IMR-90 (cell line): ENCODE data around the gene FOXO3. TPM values are rescaled to one million over a fixed set of nuclear protein-coding genes. Genes with fewer than 3 reads are reported as not detected.
A peak's percentile ranks its signal among the peaks of the same experiment; 100 is the strongest.

Experiments used
- ATAC-seq: fragments of 200-7000 bp; cut with Tn5 transposase; 2 replicates; pipeline ENCODE4 v1.9.1; 2020; ENCODE audit warnings: low read depth, mild to moderate bottlenecking, moderate library complexity
- BruUV-seq: library from RNA; stranded (reverse); fragments of 400-500 nt; replicated peaks from 2 replicates; lab custom pipeline; 2021; lab: Mats Ljungman, UMichigan
- CTCF ChIA-PET: fragments of 300-600 bp; formaldehyde crosslinking; extraction: SDS; loops from one replicate; lab custom pipeline; 2021; ENCODE audit warnings: antibody characterized with exemption; lab: Yijun Ruan, JAX
- POLR2A ChIA-PET: fragments of 300-600 bp; sonication (Branson Sonifier 250); formaldehyde crosslinking; loops from one replicate; lab custom pipeline; 2022; ENCODE audit warnings: antibody characterized with exemption; ENCODE audit not compliant: unreplicated experiment; lab: Charles Lee
- DNase-seq: peaks from one replicate; pipeline ENCODE4 v3.0.0; 2013
- H2AFZ ChIP-seq: replicated peaks from 2 replicates; pipeline ENCODE3; 2013; ENCODE audit warnings: low read length, mild to moderate bottlenecking; ENCODE audit not compliant: poor library complexity
- H2AK5ac ChIP-seq: 2 replicates; pipeline ENCODE4 v1.6.1; 2013; ENCODE audit warnings: low read depth, low read length, inconsistent platforms
- H2AK9ac ChIP-seq: replicated peaks from 2 replicates; pipeline ENCODE3; 2013; ENCODE audit warnings: mild to moderate bottlenecking, low read depth, low read length, moderate library complexity; ENCODE audit not compliant: poor library complexity
- H2BK120ac ChIP-seq: 2 replicates; pipeline ENCODE4 v1.6.1; 2013; ENCODE audit warnings: low read depth, low read length, inconsistent platforms
- H2BK15ac ChIP-seq: 3 replicates; pipeline ENCODE4 v1.6.1; 2013; ENCODE audit warnings: low read depth, low read length, inconsistent platforms
- H2BK20ac ChIP-seq: 2 replicates; pipeline ENCODE4 v1.6.1; 2013; ENCODE audit warnings: low read depth, mild to moderate bottlenecking, inconsistent platforms, low read length, moderate library complexity
- H2BK5ac ChIP-seq: 2 replicates; pipeline ENCODE4 v1.6.1; 2013; ENCODE audit warnings: mild to moderate bottlenecking, low read depth, low read length, inconsistent platforms; ENCODE audit not compliant: poor library complexity, severe bottlenecking
- H3K14ac ChIP-seq: replicated peaks from 2 replicates; pipeline ENCODE4 v1.6.1; 2013; ENCODE audit warnings: low read depth, low read length, inconsistent platforms
- H3K18ac ChIP-seq: 2 replicates; pipeline ENCODE4 v1.6.1; 2013; ENCODE audit warnings: low read depth, low read length, control low read depth
- H3K23ac ChIP-seq: 2 replicates; pipeline ENCODE4 v1.6.1; 2013; ENCODE audit warnings: low read depth, low read length, inconsistent platforms
- H3K27ac ChIP-seq: 2 replicates; pipeline ENCODE4 v1.5.1; 2013; ENCODE audit warnings: mild to moderate bottlenecking, control low read depth, low read length; ENCODE audit not compliant: insufficient read depth
- H3K27me3 ChIP-seq: 2 replicates; pipeline ENCODE4 v1.6.1; 2013; ENCODE audit warnings: low read length; ENCODE audit not compliant: control insufficient read depth, insufficient read depth
- H3K36me3 ChIP-seq: 2 replicates; pipeline ENCODE4 v1.6.1; 2013; ENCODE audit warnings: low read length, mixed read lengths; ENCODE audit not compliant: control insufficient read depth, insufficient read depth
- H3K4ac ChIP-seq: 2 replicates; pipeline ENCODE4 v1.6.1; 2013; ENCODE audit warnings: low read depth, low read length, inconsistent platforms
- H3K4me1 ChIP-seq: 2 replicates; pipeline ENCODE4 v1.6.1; 2013; ENCODE audit warnings: low read length, mixed read lengths; ENCODE audit not compliant: control insufficient read depth, insufficient read depth
- H3K4me2 ChIP-seq: 2 replicates; pipeline ENCODE4 v1.6.1; 2013; ENCODE audit warnings: low read depth, mild to moderate bottlenecking, control low read depth, low read length, moderate library complexity
- H3K4me3 ChIP-seq: 2 replicates; pipeline ENCODE4 v1.5.1; 2013; ENCODE audit warnings: low read depth, mild to moderate bottlenecking, control low read depth, low read length, moderate library complexity; ENCODE audit not compliant: insufficient read depth
- H3K56ac ChIP-seq: 2 replicates; pipeline ENCODE4 v1.6.1; 2013; ENCODE audit warnings: low read length, inconsistent platforms; ENCODE audit not compliant: insufficient read depth; ENCODE audit errors: extremely low read depth
- H3K79me1 ChIP-seq, 2 experiments: 2 replicates each; pipeline ENCODE4 v1.6.1; 2013; ENCODE audit warnings: low read length in 2 of 2, inconsistent platforms in 1 of 2, low read depth in 1 of 2
- H3K9ac ChIP-seq: 2 replicates; pipeline ENCODE4 v1.6.1; 2013; ENCODE audit warnings: low read depth, low read length, control low read depth
- H3K9me1 ChIP-seq: 2 replicates; pipeline ENCODE4 v1.6.1; 2013; ENCODE audit warnings: low read length, inconsistent platforms; ENCODE audit not compliant: insufficient read depth
- H3K9me3 ChIP-seq: 2 replicates; pipeline ENCODE4 v1.6.1; 2013; ENCODE audit warnings: low read length; ENCODE audit not compliant: control insufficient read depth, insufficient read depth
- H4K20me1 ChIP-seq: 2 replicates; pipeline ENCODE4 v1.6.1; 2013; ENCODE audit warnings: low read length, inconsistent platforms; ENCODE audit not compliant: insufficient read depth
- H4K5ac ChIP-seq: 2 replicates; pipeline ENCODE4 v1.6.1; 2013; ENCODE audit warnings: mild to moderate bottlenecking, low read depth, low read length, control low read depth
- H4K8ac ChIP-seq, 2 experiments: 2 replicates each; pipeline ENCODE4 v1.6.1; 2013; ENCODE audit warnings: low read depth in 2 of 2, low read length in 2 of 2, control low read depth in 1 of 2, inconsistent platforms in 1 of 2
- H4K91ac ChIP-seq: 2 replicates; pipeline ENCODE4 v1.6.1; 2013; ENCODE audit warnings: low read depth, low read length, inconsistent platforms; ENCODE audit not compliant: insufficient read depth
- CEBPB ChIP-seq: IDR thresholded peaks from 2 replicates; pipeline ENCODE4 v1.6.1; 2012; ENCODE audit warnings: low read depth, low read length, improper control_type of control experiment
- CHD1 ChIP-seq: IDR thresholded peaks from 2 replicates; pipeline ENCODE4 v1.6.1; 2012; ENCODE audit warnings: low read depth, low read length, improper control_type of control experiment
- CTCF ChIP-seq: conservative IDR thresholded peaks from 2 replicates; pipeline ENCODE4 v1.5.1; 2012; ENCODE audit warnings: mild to moderate bottlenecking, low read depth, low read length, improper control_type of control experiment
- ELK1 ChIP-seq: fragments of 150-350 bp; IDR thresholded peaks from 2 replicates; pipeline ENCODE4 v1.6.1; 2016; ENCODE audit warnings: low read depth, mild to moderate bottlenecking, low read length, moderate library complexity, borderline replicate concordance
- FOS ChIP-seq: fragments of 150-350 bp; IDR thresholded peaks from 2 replicates; pipeline ENCODE4 v1.6.1; 2016; ENCODE audit warnings: low read depth, low read length
- MAFK ChIP-seq: IDR thresholded peaks from 2 replicates; pipeline ENCODE4 v1.6.1; 2012; ENCODE audit warnings: low read depth, low read length, improper control_type of control experiment
- MAZ ChIP-seq: IDR thresholded peaks from 2 replicates; pipeline ENCODE4 v1.6.1; 2012; ENCODE audit warnings: low read depth, mild to moderate bottlenecking, low read length, improper control_type of control experiment, moderate library complexity, borderline replicate concordance
- MXI1 ChIP-seq: IDR thresholded peaks from 2 replicates; pipeline ENCODE4 v1.6.1; 2012; ENCODE audit warnings: low read depth, mild to moderate bottlenecking, low read length, moderate library complexity, borderline replicate concordance
- NFE2L2 ChIP-seq: fragments of 150-350 bp; IDR thresholded peaks from 2 replicates; pipeline ENCODE4 v1.6.1; 2016; ENCODE audit warnings: low read depth, mild to moderate bottlenecking, low read length
- RAD21 ChIP-seq: IDR thresholded peaks from 2 replicates; pipeline ENCODE4 v1.6.1; 2012; ENCODE audit warnings: low read length, improper control_type of control experiment
- RCOR1 ChIP-seq: IDR thresholded peaks from 2 replicates; pipeline ENCODE4 v1.6.1; 2012; ENCODE audit warnings: mild to moderate bottlenecking, low read length, improper control_type of control experiment; ENCODE audit not compliant: insufficient replicate concordance
- SMC3 ChIP-seq: fragments of 150-350 bp; IDR thresholded peaks from 2 replicates; pipeline ENCODE4 v1.6.1; 2016; ENCODE audit warnings: low read depth, mild to moderate bottlenecking, antibody characterized with exemption, low read length, moderate library complexity
- USF2 ChIP-seq: fragments of 150-350 bp; IDR thresholded peaks from 2 replicates; pipeline ENCODE4 v1.6.1; 2017; ENCODE audit warnings: mild to moderate bottlenecking, antibody characterized with exemption, low read length, low read depth
- WGBS, 2 experiments: methylation state at CpG; one replicate each; pipeline versions ENCODE4 v1.1.5 to v1.1.7; 2013; ENCODE audit warnings: missing lambda C conversion rate in 2 of 2; ENCODE audit not compliant: insufficient read length in 1 of 2; ENCODE audit errors: extremely low coverage in 2 of 2; 5-methylcytosine and 5-hydroxymethylcytosine counted together
- dilution Hi-C: fragments of 300-500 bp; cut with HindIII; formaldehyde crosslinking; loops from one replicate; pipeline ENCODE4 v1.14.3; 2018; ENCODE audit warnings: low sequenced_read_pairs; ENCODE audit not compliant: unreplicated experiment
- in situ Hi-C: fragments of 300-500 bp; cut with MboI; formaldehyde crosslinking; loops from 3 replicates; pipeline ENCODE4 v1.14.3; 2019; ENCODE audit warnings: low sequenced_read_pairs, inconsistent platforms, mixed read lengths
- intact Hi-C: fragments of 100-400 bp; cut with micrococcal nuclease; formaldehyde crosslinking; loops from 2 replicates; pipeline ENCODE4 v1.10.0; 2022
- polyA plus RNA-seq, 3 experiments: library from polyadenylated mRNA; depleted of rRNA; stranded (reverse); fragments of >200 nt; gene quantifications; 2 replicates each; pipeline ENCODE4 v1.2.3, GENCODE V29; 2012; ENCODE audit warnings: low replicate concordance in 1 of 3
- total RNA-seq: library from RNA; depleted of rRNA; stranded (reverse); fragments of >200 nt; gene quantifications from 2 replicates; pipeline ENCODE4 v1.2.3, GENCODE V29; 2012

FOXO3 gene
- total and polyA plus RNA-seq, 2 of the 4 experiments (the other 2 are of a cell fraction): 17.5 to 38.7 TPM

GRCh38 chr6:108587258-108588059 is 26.7 kb downstream of the FOXO3 start:
- Histone ChIP-seq H3K56ac (no peak overlapping the region), H3K4ac (peak overlapping the region; percentile 69), H3K9ac (no peak overlapping the region; the same call in 1 of the 2 replicates), H4K5ac (no peak overlapping the region), H2AK5ac (peak overlapping the region; percentile 38; the same call in 1 of the 2 replicates), H3K14ac (no peak overlapping the region), H3K4me1 (peaks cover 46% of the 10 kb centered on the region), H3K18ac (peak overlapping the region; percentile 10; the same call in 1 of the 2 replicates), H3K27ac (peak overlapping the region; percentile 57; the same call in 1 of the 2 replicates), H4K8ac (no peak overlapping the region), H4K91ac (peak overlapping the region; percentile 16; the same call in 1 of the 2 replicates), H3K23ac (peak overlapping the region; percentile 43; the same call in 1 of the 2 replicates), H2BK15ac (peak overlapping the region; percentile 37; the same call in 1 of the 3 replicates), H3K9me3 (no peaks in the 10 kb centered on the region), H3K4me3 (no peak overlapping the region), H2BK20ac (no peak overlapping the region), H2AK9ac (no peak overlapping the region), H2BK5ac (peak overlapping the region; percentile 85), H4K20me1 (peaks cover 84% of the 10 kb centered on the region), H3K79me1 (peaks cover 24 to 81% of the 10 kb centered on the region in 2 experiments), H2AFZ (no peak overlapping the region), H3K27me3 (no peaks in the 10 kb centered on the region), H3K4me2 (peak overlapping the region; percentile 58), H3K36me3 (peaks cover 1% of the 10 kb centered on the region; the same call in 1 of the 2 replicates), H2BK120ac (peak overlapping the region; percentile 56), H3K9me1 (peaks cover 41% of the 10 kb centered on the region)
- ATAC-seq: peak; percentile 82
- in situ Hi-C loops (no loop called here), intact Hi-C loops (no loop called here), dilution Hi-C loops (no loop called here)
- peak; percentile 92 for DNase-seq
- ChIA-PET CTCF (interaction anchor here (0.6 to 1.8 kb wide), 2 partner anchors 11 to 21 kb away, joined by 3 to 9 read pairs; no protein-coding TSS in a partner anchor), POLR2A (no interaction called here)
- no TSS peak for BruUV-seq
- WGBS, 2 experiments: 22% methylated on average over 3 of the region's 9 CpGs; no CpG with 5 or more reads in 1 of the 2 experiments
- TF ChIP-seq SMC3: no peak
- no peak for TF ChIP-seq RAD21
- TF ChIP-seq NFE2L2: no peak
- no peak for TF ChIP-seq USF2
- no peak for TF ChIP-seq MXI1
- TF ChIP-seq CTCF: no peak
- no peak for TF ChIP-seq ELK1
- peak; percentile 27; the same call in 1 of the 2 replicates for TF ChIP-seq MAZ
- peak; percentile 20 for TF ChIP-seq RCOR1
- TF ChIP-seq CHD1: no peak
- peak; percentile 68 for TF ChIP-seq FOS
- peak; percentile 44 for TF ChIP-seq MAFK
- TF ChIP-seq CEBPB: no peak
